Measurements from ENCODE around the gene FAM186B.

DNA sequence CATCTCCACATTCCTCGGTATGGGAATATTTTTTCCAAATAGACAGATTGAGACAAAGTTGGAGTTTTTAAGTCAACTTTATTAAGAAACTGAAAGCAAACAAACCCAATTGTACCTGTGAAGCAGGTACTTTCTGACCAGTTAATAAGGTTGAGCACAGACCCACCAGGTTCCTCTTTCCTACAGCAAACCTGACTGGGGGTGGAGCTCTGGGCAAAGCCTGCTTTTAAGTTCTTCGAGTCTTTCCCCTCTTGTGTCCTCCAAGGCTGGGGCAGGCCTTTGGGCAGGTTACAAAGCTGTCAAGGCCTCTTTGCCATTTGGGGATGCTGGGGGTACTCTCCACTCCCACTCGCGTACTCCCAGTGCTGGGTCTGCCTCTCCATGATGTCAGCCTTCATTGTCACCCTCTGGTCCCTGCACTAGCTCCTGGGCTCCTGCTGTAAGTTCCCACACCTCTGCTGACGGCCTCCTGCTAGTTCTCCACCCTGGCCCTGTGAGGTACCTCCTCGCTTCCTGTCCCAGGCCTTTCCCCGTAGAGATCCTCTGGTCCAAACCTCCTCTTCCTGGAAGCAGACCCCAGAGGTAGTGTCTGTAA is 63.4 kb downstream of the FAM186B start:
- TF ChIP-seq, protein P1, sequence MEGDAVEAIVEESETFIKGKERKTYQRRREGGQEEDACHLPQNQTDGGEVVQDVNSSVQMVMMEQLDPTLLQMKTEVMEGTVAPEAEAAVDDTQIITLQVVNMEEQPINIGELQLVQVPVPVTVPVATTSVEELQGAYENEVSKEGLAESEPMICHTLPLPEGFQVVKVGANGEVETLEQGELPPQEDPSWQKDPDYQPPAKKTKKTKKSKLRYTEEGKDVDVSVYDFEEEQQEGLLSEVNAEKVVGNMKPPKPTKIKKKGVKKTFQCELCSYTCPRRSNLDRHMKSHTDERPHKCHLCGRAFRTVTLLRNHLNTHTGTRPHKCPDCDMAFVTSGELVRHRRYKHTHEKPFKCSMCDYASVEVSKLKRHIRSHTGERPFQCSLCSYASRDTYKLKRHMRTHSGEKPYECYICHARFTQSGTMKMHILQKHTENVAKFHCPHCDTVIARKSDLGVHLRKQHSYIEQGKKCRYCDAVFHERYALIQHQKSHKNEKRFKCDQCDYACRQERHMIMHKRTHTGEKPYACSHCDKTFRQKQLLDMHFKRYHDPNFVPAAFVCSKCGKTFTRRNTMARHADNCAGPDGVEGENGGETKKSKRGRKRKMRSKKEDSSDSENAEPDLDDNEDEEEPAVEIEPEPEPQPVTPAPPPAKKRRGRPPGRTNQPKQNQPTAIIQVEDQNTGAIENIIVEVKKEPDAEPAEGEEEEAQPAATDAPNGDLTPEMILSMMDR (IDR thresholded peaks at IDR 0.05), result no peak
- TF ChIP-seq ZFX (IDR thresholded peaks at IDR 0.05; ENCODE audit: borderline replicate concordance), result no peak

Data from 22Rv1 (cell line).